ENCODE measurements around the gene FYB1.

FYB1 gene

GRCh38 chr5:39115644-39116343, 103.6 kb downstream of the FYB1 start:
- TF ChIP-seq GLIS3 (CRISPR knock-in tag; IDR thresholded peaks at IDR 0.05), result no peak
- no peak for ATAC-seq

GRCh38 chr5:39114155-39114554, 105.2 kb downstream of the FYB1 start:
- no peak for ATAC-seq
- TF ChIP-seq TSHZ2 (CRISPR knock-in tag; IDR thresholded peaks at IDR 0.05) (no peak), ZC3H10 (CRISPR knock-in tag; IDR thresholded peaks at IDR 0.05) (no peak)

- ATAC-seq, result no peak
- TF ChIP-seq TSHZ2 (CRISPR knock-in tag; IDR thresholded peaks at IDR 0.05) (no peak), ESRRG (CRISPR knock-in tag; IDR thresholded peaks at IDR 0.05) (no peak), ZFP30 (CRISPR knock-in tag; IDR thresholded peaks at IDR 0.05) (no peak), ZC3H10 (CRISPR knock-in tag; IDR thresholded peaks at IDR 0.05) (no peak), OSR1 (CRISPR knock-in tag; IDR thresholded peaks at IDR 0.05) (no peak), CSDC2 (CRISPR knock-in tag; IDR thresholded peaks at IDR 0.05) (no peak), ARNTL (CRISPR knock-in tag; IDR thresholded peaks at IDR 0.05; ENCODE audit: borderline replicate concordance, low read depth) (no peak), PPARA (CRISPR knock-in tag; IDR thresholded peaks at IDR 0.05; ENCODE audit: borderline replicate concordance) (no peak), ISL1 (CRISPR knock-in tag; IDR thresholded peaks at IDR 0.05) (no peak), ZNF8 (CRISPR knock-in tag; IDR thresholded peaks at IDR 0.05) (no peak), ZNF70 (CRISPR knock-in tag; IDR thresholded peaks at IDR 0.05) (no peak), POU6F1 (CRISPR knock-in tag; IDR thresholded peaks at IDR 0.05; ENCODE audit: borderline replicate concordance, low read depth) (no peak), TOX (CRISPR knock-in tag; IDR thresholded peaks at IDR 0.05; ENCODE audit: borderline replicate concordance) (no peak), GLIS3 (CRISPR knock-in tag; IDR thresholded peaks at IDR 0.05) (no peak), CSRNP3 (CRISPR knock-in tag; IDR thresholded peaks at IDR 0.05) (no peak), BACH2 (CRISPR knock-in tag; IDR thresholded peaks at IDR 0.05; ENCODE audit: borderline replicate concordance) (no peak), PATZ1 (CRISPR knock-in tag; IDR thresholded peaks at IDR 0.05; ENCODE audit: borderline replicate concordance) (no peak), CREB5 (CRISPR knock-in tag; IDR thresholded peaks at IDR 0.05; ENCODE audit: low read depth) (no peak), ZNF565 (CRISPR knock-in tag; conservative IDR thresholded peaks at IDR 0.05; ENCODE audit: low read depth) (no peak), TCF4 (CRISPR knock-in tag; IDR thresholded peaks at IDR 0.05; ENCODE audit: borderline replicate concordance) (no peak)
These were observed 105.9 kb downstream of the FYB1 start for GRCh38 chr5:39113354-39113953.
